GM12801 (cell line): Measurements from ENCODE around the gene MMP1.

Experiments used
- TF ChIP-seq, protein P1 (sequence below): IDR thresholded peaks from one replicate; pipeline ENCODE4 v1.5.1; 2011; ENCODE audit warnings: control low read depth; ENCODE audit not compliant: insufficient read length; ENCODE audit errors: extremely low read depth

MMP1 gene

GRCh38 chr11:102806296-102806695, 8.3 kb upstream of the MMP1 start:
- TF ChIP-seq, protein P1, sequence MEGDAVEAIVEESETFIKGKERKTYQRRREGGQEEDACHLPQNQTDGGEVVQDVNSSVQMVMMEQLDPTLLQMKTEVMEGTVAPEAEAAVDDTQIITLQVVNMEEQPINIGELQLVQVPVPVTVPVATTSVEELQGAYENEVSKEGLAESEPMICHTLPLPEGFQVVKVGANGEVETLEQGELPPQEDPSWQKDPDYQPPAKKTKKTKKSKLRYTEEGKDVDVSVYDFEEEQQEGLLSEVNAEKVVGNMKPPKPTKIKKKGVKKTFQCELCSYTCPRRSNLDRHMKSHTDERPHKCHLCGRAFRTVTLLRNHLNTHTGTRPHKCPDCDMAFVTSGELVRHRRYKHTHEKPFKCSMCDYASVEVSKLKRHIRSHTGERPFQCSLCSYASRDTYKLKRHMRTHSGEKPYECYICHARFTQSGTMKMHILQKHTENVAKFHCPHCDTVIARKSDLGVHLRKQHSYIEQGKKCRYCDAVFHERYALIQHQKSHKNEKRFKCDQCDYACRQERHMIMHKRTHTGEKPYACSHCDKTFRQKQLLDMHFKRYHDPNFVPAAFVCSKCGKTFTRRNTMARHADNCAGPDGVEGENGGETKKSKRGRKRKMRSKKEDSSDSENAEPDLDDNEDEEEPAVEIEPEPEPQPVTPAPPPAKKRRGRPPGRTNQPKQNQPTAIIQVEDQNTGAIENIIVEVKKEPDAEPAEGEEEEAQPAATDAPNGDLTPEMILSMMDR: no peak

DNA sequence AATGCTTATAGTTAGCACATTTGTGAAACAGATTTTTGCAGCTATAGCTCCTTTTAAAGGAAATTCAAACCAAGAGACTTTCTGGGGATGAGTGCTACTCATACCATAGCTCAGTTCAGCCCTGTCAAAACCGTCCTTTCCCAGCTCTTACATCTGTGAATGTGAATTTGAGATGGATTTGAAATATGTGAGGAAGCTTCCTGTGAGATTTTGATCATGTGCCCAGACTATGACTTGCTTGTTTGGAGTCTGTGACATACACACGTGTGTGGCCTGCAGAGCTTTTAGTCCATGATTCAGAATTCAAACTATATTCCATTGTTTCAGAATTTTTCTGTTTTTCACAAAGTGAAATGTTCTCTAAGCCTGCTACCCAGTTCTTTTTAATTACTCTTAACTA, 4.4 kb upstream of the MMP1 start:
- TF ChIP-seq, protein P1: no peak

GRCh38 chr11:102800767-102801166, 2.8 kb upstream of the MMP1 start:
- TF ChIP-seq, protein P1: no peak

- TF ChIP-seq, protein P1: no peak
These were observed 1.9 kb upstream of the MMP1 start for GRCh38 chr11:102799681-102800340.

DNA sequence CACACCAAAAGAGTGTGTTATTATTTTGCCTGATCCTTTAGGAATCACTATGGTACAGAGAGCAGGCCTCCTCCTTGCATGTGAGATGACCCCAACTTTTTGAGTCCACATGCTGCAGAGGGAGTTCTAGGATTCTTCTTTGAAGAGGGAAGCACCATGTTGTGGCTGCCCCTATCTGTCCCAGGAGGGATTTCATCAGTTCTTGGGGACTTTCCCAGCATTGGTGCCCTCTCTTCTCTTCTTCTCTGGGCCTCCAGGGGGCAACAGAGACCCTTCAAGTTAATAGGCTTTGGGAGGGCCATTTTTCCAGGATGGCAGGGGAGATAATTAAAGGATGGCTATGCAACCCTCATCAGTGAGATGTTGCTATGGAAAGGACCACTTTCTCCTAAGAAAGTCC, 3.6 kb downstream of the MMP1 start:
- TF ChIP-seq, protein P1: no peak

DNA sequence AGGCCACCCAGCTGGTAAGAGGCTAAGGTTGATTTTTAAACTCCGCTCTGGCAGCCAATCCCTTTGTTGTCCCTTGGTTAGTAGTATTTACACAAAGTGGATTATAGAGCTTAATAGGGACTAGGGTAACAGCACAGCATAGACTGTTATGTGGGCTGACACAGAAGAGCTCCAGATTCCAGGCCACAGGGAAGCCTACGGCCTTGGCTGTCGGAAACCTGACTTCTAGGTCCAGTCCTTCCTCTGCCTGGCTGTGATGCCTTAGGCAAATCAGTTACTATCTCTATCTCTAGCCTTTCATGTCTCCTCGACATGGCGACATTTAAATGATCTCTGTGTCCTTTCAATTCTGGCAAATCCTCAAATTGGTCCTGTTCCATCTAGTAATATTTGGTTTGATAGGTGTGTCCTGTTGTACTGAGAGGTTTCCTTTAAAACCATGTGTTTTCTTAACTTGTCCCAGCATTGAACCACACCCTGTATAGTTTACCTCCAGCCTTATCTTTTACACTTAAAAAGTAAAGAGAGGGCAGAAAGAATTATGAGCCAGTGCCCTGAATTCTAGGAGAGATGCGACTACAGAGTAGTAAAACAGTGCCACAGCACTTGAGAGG, 4.2 kb downstream of the MMP1 start:
- TF ChIP-seq, protein P1: no peak

GRCh38 chr11:102792604-102793003, 5.4 kb downstream of the MMP1 start:
- TF ChIP-seq, protein P1: no peak
